Colon (tissue), 2 donors: ENCODE measurements around the gene SDK1.

Experiments
- FAIRE-seq: peaks from 2 replicates; lab custom pipeline; 2012; peaks lifted over from hg19 to GRCh38; lab: Jason Lieb, UNC
- donor health status: control.
- donor health status: control.

Gene SDK1

DNA sequence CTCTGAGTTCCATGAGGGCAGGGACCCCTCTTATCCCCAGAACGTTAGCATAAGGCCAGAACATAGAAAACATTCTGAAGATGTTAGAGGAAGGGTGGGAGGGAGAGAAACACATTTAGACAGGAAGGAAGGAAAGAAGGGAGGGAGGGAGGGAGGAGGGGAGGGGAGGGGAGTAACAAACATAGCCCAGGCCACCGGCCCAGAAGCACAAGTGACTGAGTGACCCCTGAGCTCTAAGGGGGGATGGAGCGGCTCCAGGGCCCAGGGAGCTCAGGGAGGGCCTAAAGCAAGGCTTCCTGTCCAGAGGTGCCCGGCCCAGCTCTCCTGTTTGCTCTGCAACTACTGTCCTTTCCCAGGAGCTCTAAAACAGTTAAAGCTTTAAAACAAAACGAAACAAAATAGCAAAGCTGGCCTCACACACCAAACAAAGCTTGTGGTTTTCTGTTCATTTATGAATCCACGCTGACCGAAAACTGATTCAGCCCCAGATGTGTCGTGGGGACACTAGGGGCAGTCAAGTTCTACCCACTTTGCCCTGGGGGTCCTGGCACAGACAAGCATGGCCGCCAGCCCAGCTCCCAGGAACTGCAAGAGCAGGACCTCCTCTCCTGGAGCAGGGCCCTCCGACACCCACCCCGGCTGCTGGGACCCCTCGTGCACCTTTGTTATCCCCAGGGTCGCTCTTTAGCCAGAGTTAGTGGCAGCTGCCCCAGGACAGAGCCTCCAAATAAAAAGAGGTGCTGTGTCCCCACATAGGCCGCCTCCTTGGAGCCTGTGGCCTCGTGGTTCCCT lies 884.9 kb downstream of the SDK1 start:
- no peak for FAIRE-seq

- no peak for FAIRE-seq
These were observed 885.4 kb downstream of the SDK1 start for GRCh38 chr7:4186513-4186780.

GRCh38 chr7:4188651-4189050 lies 887.6 kb downstream of the SDK1 start:
- FAIRE-seq = no peak

GRCh38 chr7:4189131-4189570 lies 888.1 kb downstream of the SDK1 start:
- no peak for FAIRE-seq

- no peak for FAIRE-seq
These were observed 889.2 kb downstream of the SDK1 start for GRCh38 chr7:4190010-4190981.

DNA sequence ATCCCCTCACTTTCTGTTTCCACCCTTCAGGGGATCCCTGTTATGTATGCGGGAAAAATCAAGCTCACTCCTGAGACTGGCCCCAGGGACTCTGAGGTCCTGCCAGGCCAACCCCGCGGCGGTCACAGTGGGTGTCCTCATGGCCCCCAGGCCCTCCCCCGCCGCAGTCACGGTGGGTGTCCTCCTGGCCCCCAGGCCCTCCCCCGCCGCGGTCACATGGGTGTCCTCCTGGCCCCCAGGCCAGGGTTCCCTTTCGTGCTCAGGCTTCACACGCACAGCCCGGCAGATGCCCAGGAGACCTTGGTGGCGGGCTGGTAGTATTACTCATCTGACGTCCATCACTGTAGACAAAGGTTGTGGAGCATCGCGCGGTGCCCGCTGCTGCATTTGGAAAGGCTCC lies 890.0 kb downstream of the SDK1 start:
- FAIRE-seq = no peak

- no peak for FAIRE-seq
These were observed 890.5 kb downstream of the SDK1 start for GRCh38 chr7:4191525-4191924.

GRCh38 chr7:4195660-4196059 lies 894.6 kb downstream of the SDK1 start:
- FAIRE-seq = no peak

- FAIRE-seq = no peak
These were observed 895.2 kb downstream of the SDK1 start for GRCh38 chr7:4196121-4196819.

DNA sequence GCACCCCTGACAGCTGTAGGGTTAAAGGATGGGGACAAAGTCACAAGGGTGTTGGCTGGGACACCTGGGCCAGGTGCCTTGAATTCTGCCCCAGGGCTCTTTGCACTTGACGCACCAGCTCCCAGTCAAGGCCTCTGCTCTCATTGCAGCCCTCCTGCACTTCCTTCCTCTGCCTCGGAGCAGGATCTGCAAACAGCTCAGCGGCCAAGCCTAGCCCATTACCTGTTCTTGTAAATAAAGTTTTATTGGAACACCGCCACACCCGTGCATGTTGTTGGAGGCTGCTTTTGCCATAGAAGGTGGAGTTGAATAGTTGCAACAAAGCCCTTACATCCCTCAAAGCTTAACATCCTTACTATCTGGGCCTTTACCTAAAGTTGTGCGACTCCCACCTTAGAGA lies 897.2 kb downstream of the SDK1 start:
- no peak for FAIRE-seq

DNA sequence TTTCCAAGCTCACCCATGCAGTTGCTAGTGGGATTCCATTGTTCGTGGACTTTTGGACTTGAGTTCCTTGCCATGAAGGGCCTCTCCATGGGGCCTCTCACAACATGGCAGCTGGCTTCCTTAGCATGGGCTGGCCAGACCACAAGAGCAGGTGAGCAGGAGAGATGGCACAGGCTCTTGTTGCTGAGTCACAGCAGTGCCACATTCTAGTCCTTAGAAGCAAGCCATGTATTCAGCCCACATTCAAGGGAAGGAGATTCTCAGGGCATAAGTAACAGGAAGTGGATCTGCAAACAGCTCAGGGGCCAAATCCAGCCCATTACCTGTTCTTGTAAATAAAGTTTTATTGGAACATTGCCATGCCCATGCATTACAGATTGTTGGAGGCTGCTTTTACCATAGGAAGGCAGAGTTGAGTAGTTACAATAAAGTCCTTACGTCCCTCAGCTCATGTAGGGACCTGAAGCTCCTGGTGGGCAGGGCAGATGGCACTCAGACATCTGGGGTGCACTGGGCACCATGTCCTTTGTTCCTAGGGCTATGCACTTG lies 899.6 kb downstream of the SDK1 start:
- FAIRE-seq = no peak

DNA sequence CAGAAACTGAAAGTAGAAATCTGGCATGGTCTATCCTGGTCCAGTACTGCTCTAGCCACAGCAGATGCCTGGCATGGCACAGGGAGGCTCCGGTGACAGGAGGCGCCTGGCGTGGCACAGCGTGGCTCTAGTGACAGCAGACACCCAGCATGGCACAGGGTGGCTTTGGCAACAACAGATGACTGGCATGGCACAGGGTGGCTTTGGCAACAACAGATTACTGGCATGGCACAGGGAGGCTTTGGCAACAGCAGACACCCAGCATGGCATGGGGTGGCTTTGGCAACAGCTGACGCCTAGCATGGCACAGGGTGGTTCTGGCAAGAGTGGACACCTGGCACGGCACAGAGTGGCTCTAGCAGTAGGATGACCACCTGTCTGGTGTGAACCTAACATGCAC lies 900.5 kb downstream of the SDK1 start:
- FAIRE-seq = no peak

DNA sequence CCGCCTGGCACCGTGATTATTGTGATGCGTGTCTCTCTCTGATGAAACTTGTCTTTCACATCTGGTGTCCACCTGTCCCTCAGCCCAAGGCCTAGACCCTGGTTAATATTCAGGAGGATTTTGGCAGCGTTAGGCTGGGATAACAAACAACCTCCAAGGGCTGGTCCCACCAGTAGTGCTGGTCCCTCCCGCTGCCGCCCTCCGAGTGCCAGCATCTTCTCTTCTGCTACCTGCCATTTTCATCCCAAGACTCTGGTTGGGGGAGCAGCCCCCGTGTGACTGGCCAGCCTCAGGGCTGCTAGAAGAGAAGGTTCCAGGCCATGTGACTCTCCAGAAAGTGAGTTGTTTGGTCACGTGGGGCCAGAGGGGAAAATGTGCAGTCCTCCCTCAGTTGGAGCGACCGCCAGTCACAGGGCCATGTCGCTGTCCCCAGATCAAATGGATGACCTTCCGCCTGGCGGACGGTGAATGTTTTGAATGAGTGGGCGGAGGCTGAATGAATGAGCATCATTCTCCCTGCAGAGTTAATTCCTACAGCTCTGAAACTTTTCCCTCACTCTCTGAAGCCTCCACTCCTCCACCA lies 901.2 kb downstream of the SDK1 start:
- no peak for FAIRE-seq

DNA sequence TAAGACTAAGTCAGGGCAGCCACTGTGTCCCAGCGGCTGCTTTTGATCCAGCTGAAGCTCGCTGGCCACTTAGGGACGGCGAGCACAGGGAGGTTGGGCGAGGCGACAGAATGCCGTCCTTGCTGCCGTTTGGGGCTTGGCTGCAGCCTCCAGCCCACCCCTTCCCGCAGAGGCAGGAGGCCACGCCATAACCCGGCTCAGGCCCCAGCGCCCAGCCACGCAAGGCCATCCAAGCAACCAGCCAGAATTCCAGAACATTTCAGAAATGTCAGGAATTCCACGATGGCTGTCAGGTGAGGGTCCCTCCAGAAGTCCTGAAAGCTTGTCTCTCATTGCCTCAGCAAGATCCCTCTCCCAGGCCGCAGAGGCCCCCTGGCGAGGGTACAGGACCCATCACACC lies 901.9 kb downstream of the SDK1 start:
- FAIRE-seq = no peak

GRCh38 chr7:4203626-4204512 lies 902.8 kb downstream of the SDK1 start:
- FAIRE-seq = no peak

- FAIRE-seq = no peak
These were observed 903.6 kb downstream of the SDK1 start for GRCh38 chr7:4204513-4205165.

- FAIRE-seq = no peak
These were observed 904.8 kb downstream of the SDK1 start for GRCh38 chr7:4205828-4206227.

- no peak for FAIRE-seq
These were observed 906.0 kb downstream of the SDK1 start for GRCh38 chr7:4207011-4207410.

- FAIRE-seq = no peak
These were observed 907.0 kb downstream of the SDK1 start for GRCh38 chr7:4208086-4208485.

DNA sequence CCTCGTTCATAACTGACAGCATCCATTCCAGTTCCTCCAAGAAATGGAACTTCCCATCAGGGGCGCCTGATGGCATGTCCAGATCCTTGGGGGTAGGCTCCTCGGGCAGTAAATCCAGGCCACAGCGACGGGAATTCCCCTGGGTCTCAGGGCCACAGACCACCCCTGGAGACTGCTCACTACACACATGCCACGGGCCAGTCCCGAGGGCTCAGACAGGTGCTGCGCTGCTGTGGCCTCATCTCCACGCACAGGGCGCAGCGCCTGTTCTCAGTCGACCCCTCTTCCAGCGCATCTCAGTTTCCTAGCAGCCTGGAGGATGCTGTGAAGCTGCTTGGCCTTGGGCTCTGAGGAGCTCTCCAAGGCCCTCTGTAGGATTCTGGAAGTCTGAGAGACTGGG lies 907.5 kb downstream of the SDK1 start:
- no peak for FAIRE-seq

DNA sequence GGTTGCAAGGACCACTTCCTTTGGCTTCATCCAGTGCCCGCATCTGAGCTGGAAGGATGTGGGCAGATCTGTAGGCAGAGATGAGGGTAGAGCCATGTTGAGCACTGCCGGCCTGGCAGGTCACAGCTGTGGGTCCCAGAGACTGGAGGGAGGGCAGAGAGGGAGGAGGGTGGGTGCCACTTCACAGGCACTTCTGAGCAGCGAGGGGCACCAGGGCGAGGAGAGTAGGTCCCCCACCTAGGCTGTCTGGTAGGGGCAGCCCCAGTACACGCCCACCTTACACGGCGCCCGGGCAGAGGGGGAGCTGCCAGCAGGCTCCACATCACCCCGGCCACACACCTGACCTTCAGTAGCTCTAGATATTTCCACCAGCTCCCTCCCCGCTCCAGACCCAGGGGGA lies 908.1 kb downstream of the SDK1 start:
- FAIRE-seq = no peak
